WERI-Rb-1 (cell line): ENCODE data around the gene RSU1.

ENCODE experiments used
- DNase-seq: peaks from one replicate; pipeline ENCODE4 v3.0.0-alpha.2; 2020
- H3K27ac ChIP-seq: fragments of 250-450 bp; sonication (Bioruptor Pico); 2 replicates; pipeline ENCODE4 v1.5.1; 2020; ENCODE audit warnings: mild to moderate bottlenecking, moderate library complexity
- H3K27me3 ChIP-seq: fragments of 250-450 bp; sonication (Bioruptor Pico); 2 replicates; pipeline ENCODE4 v1.5.1; 2021; ENCODE audit warnings: mild to moderate bottlenecking, low read depth, moderate library complexity; ENCODE audit not compliant: insufficient read depth, severe bottlenecking
- H3K36me3 ChIP-seq: fragments of 250-450 bp; sonication (Bioruptor Pico); 2 replicates; pipeline ENCODE4 v1.5.1; 2020; ENCODE audit warnings: mild to moderate bottlenecking, moderate library complexity
- H3K4me3 ChIP-seq: 2 replicates; pipeline ENCODE4 v1.5.1; 2011; ENCODE audit warnings: low read depth, mild to moderate bottlenecking, control low read depth, low read length
- H3K9me3 ChIP-seq: fragments of 250-450 bp; sonication (Bioruptor Pico); 2 replicates; pipeline ENCODE4 v1.5.1; 2021; ENCODE audit warnings: mild to moderate bottlenecking, moderate library complexity; ENCODE audit not compliant: severe bottlenecking
- CTCF ChIP-seq: IDR thresholded peaks from 2 replicates; pipeline ENCODE4 v1.5.1; 2011; ENCODE audit warnings: low read depth, mild to moderate bottlenecking, control low read depth, inconsistent platforms, low read length

RSU1 gene

DNA sequence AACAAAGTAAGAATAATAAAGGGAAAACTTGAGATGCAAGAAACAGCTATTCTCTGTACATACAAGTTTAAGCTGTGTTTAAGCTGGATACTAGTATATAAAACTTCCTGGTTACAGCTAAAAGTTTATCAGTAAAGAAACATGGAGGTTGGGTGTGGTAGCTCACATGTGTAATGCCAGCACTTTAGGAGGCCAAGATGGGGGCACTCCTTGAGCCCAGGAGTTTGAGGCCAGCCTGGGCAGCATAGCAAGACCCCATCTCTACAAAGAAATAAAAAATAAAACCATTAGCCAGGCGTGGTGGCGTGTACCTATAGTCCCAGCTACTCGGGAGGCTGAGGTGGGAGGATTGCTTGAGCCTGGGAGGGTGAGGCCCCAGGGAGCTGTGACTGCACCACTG, 3.2 kb downstream of the RSU1 start:
- DNase-seq: no peak

DNA sequence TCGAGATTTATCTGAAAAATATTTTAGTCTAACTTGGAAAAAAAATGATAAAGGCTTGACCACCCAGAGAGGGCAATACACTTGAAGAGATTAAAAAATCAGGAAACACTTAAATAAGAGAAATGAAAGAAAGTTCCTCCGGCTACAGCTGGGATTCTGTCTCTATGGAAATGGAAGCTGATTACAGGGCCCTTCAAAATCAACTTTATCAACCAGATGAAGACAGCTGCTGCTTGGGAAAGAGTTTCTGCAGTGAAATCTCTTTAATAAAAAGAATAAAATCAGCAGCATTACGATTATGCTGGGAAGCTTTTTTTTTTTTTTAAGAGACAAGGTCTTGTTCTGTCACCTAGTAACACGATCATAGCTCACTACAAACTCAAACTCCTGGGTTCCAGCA, 4.5 kb downstream of the RSU1 start:
- H3K4me3 ChIP-seq: no peak overlapping the region
- H3K27ac ChIP-seq: no peak overlapping the region
- no peak for TF ChIP-seq CTCF
- H3K36me3 ChIP-seq: no peaks in the 10 kb centered on the region
- no peak for DNase-seq
- H3K9me3 ChIP-seq: no peaks in the 10 kb centered on the region
- no peaks in the 10 kb centered on the region for H3K27me3 ChIP-seq

More for the DNA sequence above, 3.2 kb downstream of the RSU1 start:
- H3K36me3 ChIP-seq: no peaks in the 10 kb centered on the region
- H3K27ac ChIP-seq: no peak overlapping the region
- no peaks in the 10 kb centered on the region for H3K9me3 ChIP-seq
- TF ChIP-seq CTCF: no peak
- no peaks in the 10 kb centered on the region for H3K27me3 ChIP-seq
- no peak overlapping the region for H3K4me3 ChIP-seq

DNA sequence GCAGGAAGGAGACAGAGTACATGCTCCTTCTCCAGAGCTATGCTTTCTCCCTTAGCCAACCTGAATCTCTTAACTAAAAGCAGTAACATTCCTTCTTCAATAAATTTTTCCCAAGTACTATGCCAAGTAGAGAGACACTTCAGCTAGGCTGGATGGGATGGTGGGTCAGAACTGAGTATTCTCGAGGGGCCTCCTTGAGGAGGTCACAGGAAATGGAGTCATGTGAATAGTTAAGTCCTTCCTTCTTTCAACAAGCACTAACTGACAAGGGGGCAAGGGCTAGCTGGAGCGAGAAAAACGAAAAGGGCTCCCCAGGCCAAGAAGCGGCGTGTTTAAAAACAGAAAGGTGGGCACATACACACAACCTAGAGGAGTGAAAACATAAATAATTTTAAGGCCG, 5.5 kb downstream of the RSU1 start:
- H3K27ac ChIP-seq: no peak overlapping the region
- no peaks in the 10 kb centered on the region for H3K27me3 ChIP-seq
- no peak for TF ChIP-seq CTCF

GRCh38 chr10:16811292-16811691, 5.9 kb downstream of the RSU1 start:
- no peaks in the 10 kb centered on the region for H3K27me3 ChIP-seq
- no peak overlapping the region for H3K4me3 ChIP-seq
- no peaks in the 10 kb centered on the region for H3K9me3 ChIP-seq
- no peak for DNase-seq
- no peaks in the 10 kb centered on the region for H3K36me3 ChIP-seq
- no peak for TF ChIP-seq CTCF
- no peak overlapping the region for H3K27ac ChIP-seq

More for the DNA sequence above, 5.5 kb downstream of the RSU1 start:
- Histone ChIP-seq H3K36me3 (no peaks in the 10 kb centered on the region), H3K4me3 (no peak overlapping the region), H3K9me3 (no peaks in the 10 kb centered on the region)
- no peak for DNase-seq

GRCh38 chr10:16809074-16809718, 8.0 kb downstream of the RSU1 start:
- Histone ChIP-seq H3K4me3 (no peak overlapping the region), H3K27me3 (no peaks in the 10 kb centered on the region), H3K27ac (no peak overlapping the region), H3K36me3 (no peaks in the 10 kb centered on the region), H3K9me3 (no peaks in the 10 kb centered on the region)
- peak; percentile 52 for DNase-seq
- TF ChIP-seq CTCF: peak; percentile 60

- no peak for TF ChIP-seq CTCF
- H3K27me3 ChIP-seq: no peaks in the 10 kb centered on the region
- no peak for DNase-seq
- no peak overlapping the region for H3K27ac ChIP-seq
- H3K4me3 ChIP-seq: no peak overlapping the region
- H3K36me3 ChIP-seq: no peaks in the 10 kb centered on the region
- no peaks in the 10 kb centered on the region for H3K9me3 ChIP-seq
Observed at GRCh38 chr10:16804123-16804522, 13.1 kb downstream of the RSU1 start.
